Transverse colon (tissue), 4 donors: ENCODE measurements around the gene TUBB3. TPM values are rescaled to one million over a fixed set of nuclear protein-coding genes. Genes with fewer than 3 reads are reported as not detected.

Source experiments
- DNase-seq: peaks from one replicate; pipeline ENCODE4 v3.0.0-alpha.2; 2019
- H3K27ac ChIP-seq, 4 donors: fragments of 200-600 bp; sonication (generic); 2 replicates each; pipeline ENCODE4 v1.5.1; 2016 to 2018; ENCODE audit warnings: inconsistent platforms in 4 of 4
- H3K27me3 ChIP-seq: fragments of 200-600 bp; sonication (generic); 2 replicates; pipeline ENCODE4 v1.5.1; 2017; ENCODE audit warnings: inconsistent platforms
- H3K36me3 ChIP-seq, 4 donors: fragments of 200-600 bp; sonication (generic); 2 replicates each; pipeline ENCODE4 v1.5.1; 2017 to 2019; ENCODE audit warnings: inconsistent platforms in 4 of 4
- H3K4me1 ChIP-seq, 4 donors: fragments of 200-600 bp; sonication (generic); 2 replicates each; pipeline ENCODE4 v1.5.1; 2017 to 2020; ENCODE audit warnings: inconsistent platforms in 4 of 4
- H3K4me3 ChIP-seq, 4 donors: fragments of 200-600 bp; sonication (generic); 1 replicate in 1 of 4; 2 replicates in 3 of 4; pipeline versions ENCODE4 v1.5.1 to v1.6.1; 2017 to 2019; ENCODE audit warnings: inconsistent platforms in 4 of 4
- H3K9me3 ChIP-seq, 2 donors: fragments of 200-600 bp; sonication (generic); 2 replicates each; pipeline ENCODE4 v1.5.1; 2017 to 2019; ENCODE audit warnings: inconsistent platforms in 2 of 2
- CTCF ChIP-seq, 5 experiments: fragments of 200-600 bp in 3 of 5; fragments of 450-650 bp in 2 of 5; sonication (generic) in 3 of 5; IDR thresholded peaks; 1 replicate in 2 of 5; 2 replicates in 3 of 5; pipeline ENCODE4 v1.5.1; 2016 to 2017; ENCODE audit warnings: antibody characterized with exemption in 5 of 5, inconsistent platforms in 3 of 5, mild to moderate bottlenecking in 2 of 5, moderate library complexity in 1 of 5
- EP300 ChIP-seq: sonication (generic); formaldehyde crosslinking; IDR thresholded peaks from one replicate; pipeline ENCODE4 v1.6.1; 2017; ENCODE audit warnings: antibody characterized with exemption, low read depth
- POLR2A ChIP-seq: fragments of 450-650 bp; IDR thresholded peaks from one replicate; pipeline ENCODE4 v1.6.1; 2016; ENCODE audit warnings: antibody characterized with exemption, mild to moderate bottlenecking, moderate library complexity
- POLR2AphosphoS5 ChIP-seq, 3 donors: sonication (generic); formaldehyde crosslinking; IDR thresholded peaks; one replicate each; pipeline ENCODE4 v1.6.1; 2016; ENCODE audit warnings: antibody characterized with exemption in 3 of 3
- WGBS, 2 donors: methylation state at CpG; one replicate each; pipeline ENCODE4 v1.1.5; 2018; ENCODE audit warnings: low coverage in 1 of 2; 5-methylcytosine and 5-hydroxymethylcytosine counted together
- in situ Hi-C, 4 donors: fragments of 200-750 bp; cut with MboI; loops; one replicate each; pipeline versions ENCODE4 v1.15.0 to v1.15.1; 2017; ENCODE audit warnings: low sequenced_read_pairs in 3 of 4, low pct_ligation_motif_present in 1 of 4, low pct_unique_long_range_greater_than_20kb in 1 of 4
- intact Hi-C: fragments of 100-400 bp; cut with DNase I; formaldehyde crosslinking; loops from one replicate; pipeline ENCODE4 v1.15.1; 2023; ENCODE audit warnings: low total_unique reads
- total RNA-seq, 4 donors: library from RNA; depleted of rRNA; stranded (reverse); fragments of >200 nt; gene quantifications; one replicate each; pipeline ENCODE4 v1.1.0, GENCODE V29; 2016

TUBB3 gene
- total RNA-seq, 4 donors from 2014 or later, result 2.4 to 12.7 (median 4.6) TPM

GRCh38 chr16:89890200-89890599, 32.9 kb upstream of the TUBB3 start:
- intact Hi-C loops, result no loop called here
- 79 to 90% methylated on average over 8 to 9 of the region's 9 CpGs for WGBS, 2 donors
- no peak for DNase-seq
- no peak overlapping the region for H3K4me3 ChIP-seq
- H3K27ac ChIP-seq, result no peak overlapping the region
- H3K4me1 ChIP-seq, result no peaks in the 10 kb centered on the region
- TF ChIP-seq CTCF (IDR thresholded peaks at IDR 0.05), result no peak
- TF ChIP-seq EP300, result no peak
- no peak for TF ChIP-seq POLR2A
- TF ChIP-seq POLR2AphosphoS5 (IDR thresholded peaks at IDR 0.05), result no peak
- in situ Hi-C loops, result no loop called here
- H3K36me3 ChIP-seq, result peaks cover 0 to 79% (median 35%) of the 10 kb centered on the region in 4 donors
- no peaks in the 10 kb centered on the region for H3K27me3 ChIP-seq
- no peaks in the 10 kb centered on the region for H3K9me3 ChIP-seq

- WGBS, 2 donors, result 84 to 98% methylated on average over 5 to 11 of the region's 16 CpGs
- Histone ChIP-seq H3K4me1 (no peaks in the 10 kb centered on the region), H3K27ac (no peak overlapping the region), H3K9me3 (no peaks in the 10 kb centered on the region), H3K4me3 (no peak overlapping the region), H3K27me3 (no peaks in the 10 kb centered on the region), H3K36me3 (peaks cover 0 to 75% (median 31%) of the 10 kb centered on the region in 4 donors)
- in situ Hi-C loops, result no loop called here
- TF ChIP-seq POLR2A (no peak), CTCF (IDR thresholded peaks at IDR 0.05) (no peak), POLR2AphosphoS5 (IDR thresholded peaks at IDR 0.05) (no peak), EP300 (no peak)
- intact Hi-C loops, result no loop called here
- no peak for DNase-seq
Measured at GRCh38 chr16:89890886-89891657, 32.1 kb upstream of the TUBB3 start.

GRCh38 chr16:89892055-89892630, 31.0 kb upstream of the TUBB3 start:
- Histone ChIP-seq H3K27me3 (no peaks in the 10 kb centered on the region), H3K9me3 (no peaks in the 10 kb centered on the region), H3K4me3 (no peak overlapping the region), H3K36me3 (peaks cover 0 to 72% (median 28%) of the 10 kb centered on the region in 4 donors), H3K4me1 (no peaks in the 10 kb centered on the region), H3K27ac (no peak overlapping the region)
- in situ Hi-C loops (no loop called here), intact Hi-C loops (no loop called here)
- no peak for TF ChIP-seq POLR2AphosphoS5 (IDR thresholded peaks at IDR 0.05)
- no peak for TF ChIP-seq CTCF (IDR thresholded peaks at IDR 0.05)
- no peak for TF ChIP-seq POLR2A
- no peak for TF ChIP-seq EP300
- 96% methylated on average over 4 to 18 of the region's 18 CpGs for WGBS, 2 donors
- no peak for DNase-seq

- Histone ChIP-seq H3K27me3 (no peaks in the 10 kb centered on the region), H3K4me3 (no peak overlapping the region), H3K9me3 (no peaks in the 10 kb centered on the region), H3K4me1 (no peaks in the 10 kb centered on the region), H3K36me3 (peaks cover 0 to 69% (median 28%) of the 10 kb centered on the region in 4 donors), H3K27ac (no peak overlapping the region)
- intact Hi-C loops, result no loop called here
- DNase-seq, result no peak
- TF ChIP-seq CTCF (IDR thresholded peaks at IDR 0.05) (no peak), POLR2AphosphoS5 (IDR thresholded peaks at IDR 0.05) (no peak), EP300 (no peak), POLR2A (no peak)
- WGBS, 2 donors, result 85 to 90% methylated on average over 7 of the region's 9 CpGs
- in situ Hi-C loops, result no loop called here
Measured at GRCh38 chr16:89892635-89893034, 30.5 kb upstream of the TUBB3 start.
